HG03103 (cell line): ENCODE measurements around the gene CEND1.

Experiments
- ATAC-seq: cut with Tn5 transposase; IDR thresholded peaks from one replicate; pipeline ENCODE4 v1.9.1; 2021; ENCODE audit warnings: low read depth; ENCODE audit not compliant: unreplicated experiment

The CEND1 gene

DNA sequence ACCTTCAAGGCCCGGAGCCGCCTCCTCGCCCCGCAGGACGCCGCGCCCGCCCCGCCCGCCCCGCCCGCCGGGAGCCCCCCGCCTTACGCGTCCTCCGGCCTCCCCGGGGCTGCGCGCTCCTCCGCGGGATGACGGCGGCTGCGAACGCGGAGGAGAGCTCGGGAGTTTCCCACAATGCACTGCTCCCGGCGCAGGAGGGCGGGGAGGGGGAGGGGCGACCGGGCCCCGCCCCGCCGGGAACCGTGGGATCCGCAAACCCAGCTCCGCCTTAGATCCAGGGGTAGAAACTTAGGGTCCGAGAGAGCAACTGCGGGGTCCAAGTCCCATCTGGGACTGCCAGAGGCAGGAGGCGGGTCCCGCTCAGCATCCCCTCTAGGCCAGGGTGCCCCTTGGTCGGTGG is at the start of gene CEND1:
Gene CEND1 (minus strand): TSS at position 148 of the 400 bp plus-strand sequence. CDS start 1,514 bp downstream, outside the sequence.
- ATAC-seq, result no peak

DNA sequence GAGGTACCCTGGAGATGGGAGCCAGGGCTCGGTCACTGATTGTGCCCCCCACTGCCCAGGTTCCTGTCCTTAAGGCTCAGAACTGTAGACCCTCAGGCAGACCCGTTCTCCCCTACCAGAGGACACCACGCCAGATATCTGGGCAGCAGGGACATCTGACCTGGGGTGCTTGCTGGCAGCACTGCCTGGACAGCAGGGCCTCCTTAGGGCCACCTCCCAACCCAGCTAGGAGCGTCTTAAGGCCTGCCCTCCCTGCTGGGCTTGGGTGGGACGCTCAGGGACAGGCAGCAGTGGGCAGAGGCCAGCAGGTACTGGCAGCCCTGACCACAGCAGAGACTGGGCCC is 49.4 kb upstream of the CEND1 start:
- ATAC-seq, result no peak

- ATAC-seq, result no peak
Measured at GRCh38 chr11:838441-839279, 48.8 kb upstream of the CEND1 start.

GRCh38 chr11:837990-838307 is 48.1 kb upstream of the CEND1 start:
- no peak for ATAC-seq

DNA sequence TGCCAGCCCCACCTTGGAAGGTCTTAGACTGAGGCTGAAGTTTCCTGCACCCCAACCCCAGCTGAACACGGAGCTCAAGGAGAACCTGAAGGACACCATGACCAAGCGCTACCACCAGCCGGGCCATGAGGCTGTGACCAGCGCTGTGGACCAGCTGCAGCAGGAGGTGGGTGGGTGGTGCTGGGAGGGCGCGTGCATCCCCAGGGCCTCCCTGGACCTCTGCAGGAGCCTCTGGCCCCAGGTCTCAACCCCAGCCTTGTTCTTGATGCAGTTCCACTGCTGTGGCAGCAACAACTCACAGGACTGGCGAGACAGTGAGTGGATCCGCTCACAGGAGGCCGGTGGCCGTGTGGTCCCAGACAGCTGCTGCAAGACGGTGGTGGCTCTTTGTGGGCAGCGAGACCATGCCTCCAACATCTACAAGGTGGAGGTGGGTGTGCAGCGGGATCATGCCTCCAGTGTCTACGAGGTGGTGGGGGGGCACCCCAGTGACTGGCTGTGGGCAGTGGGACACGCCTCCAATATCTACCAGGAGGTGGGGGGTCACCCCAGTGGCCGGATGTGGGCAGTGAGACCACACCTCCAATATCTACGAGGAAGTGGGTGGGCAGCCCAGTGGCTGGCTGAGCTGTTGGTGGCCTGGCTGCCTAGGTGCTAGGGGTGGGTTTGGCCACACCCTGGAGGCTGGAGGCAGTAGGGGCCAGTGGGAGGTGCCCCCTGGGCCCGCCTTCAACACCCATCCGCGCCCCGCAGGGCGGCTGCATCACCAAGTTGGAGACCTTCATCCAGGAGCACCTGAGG is 47.5 kb upstream of the CEND1 start:
- ATAC-seq, result no peak

- ATAC-seq, result no peak
Measured at GRCh38 chr11:836700-837099, 46.8 kb upstream of the CEND1 start.

GRCh38 chr11:836274-836673 is 46.4 kb upstream of the CEND1 start:
- ATAC-seq, result no peak

DNA sequence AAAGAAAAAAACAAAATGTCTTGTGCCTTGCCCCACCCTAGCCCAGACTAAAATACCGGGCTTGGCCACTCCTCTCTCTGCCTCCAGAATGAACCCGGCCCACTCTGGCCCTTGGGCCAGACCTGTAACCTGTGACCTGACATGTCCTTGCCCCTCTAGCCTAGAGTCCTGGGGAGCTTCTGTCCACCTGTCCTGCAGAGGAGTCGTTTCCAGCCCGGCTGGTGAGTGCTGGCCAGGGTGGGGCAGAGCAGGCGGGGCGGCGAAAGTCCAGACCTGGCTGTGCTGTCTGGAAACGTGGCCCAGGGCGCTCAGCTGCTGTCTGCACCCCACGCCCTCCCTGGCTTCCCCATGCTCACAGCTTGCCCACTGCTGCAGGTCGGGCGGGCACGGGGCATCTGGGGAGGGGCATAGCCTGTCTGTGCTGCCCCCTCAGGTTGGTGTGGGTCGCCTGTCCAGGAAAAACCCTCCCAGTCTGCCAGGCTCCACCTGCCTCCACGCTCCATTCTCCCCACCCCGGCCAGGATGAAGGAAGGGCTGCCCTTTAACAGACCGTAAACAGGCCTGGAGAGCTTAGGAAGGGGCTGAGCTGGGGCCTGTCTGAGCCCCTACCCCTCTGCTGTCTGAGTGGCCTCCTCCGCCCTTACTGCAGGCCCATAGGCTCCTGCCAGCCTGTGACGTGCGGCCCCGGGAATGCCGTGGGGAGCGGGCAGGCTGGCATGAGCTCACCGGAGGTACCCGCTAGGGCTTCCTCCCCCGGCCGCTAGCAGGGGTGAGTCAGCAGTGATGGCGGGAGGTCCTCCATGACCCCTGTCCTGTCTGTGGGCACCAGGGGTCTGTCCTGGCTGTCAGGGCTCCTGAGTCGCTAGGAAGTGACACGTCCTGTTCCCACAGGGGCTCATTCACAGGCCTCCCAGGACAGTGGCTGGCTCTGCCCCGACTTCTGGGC is 44.8 kb upstream of the CEND1 start:
- no peak for ATAC-seq

GRCh38 chr11:833849-834311 is 44.0 kb upstream of the CEND1 start:
- no peak for ATAC-seq

- ATAC-seq, result no peak
Measured at GRCh38 chr11:833114-833791, 43.4 kb upstream of the CEND1 start.

DNA sequence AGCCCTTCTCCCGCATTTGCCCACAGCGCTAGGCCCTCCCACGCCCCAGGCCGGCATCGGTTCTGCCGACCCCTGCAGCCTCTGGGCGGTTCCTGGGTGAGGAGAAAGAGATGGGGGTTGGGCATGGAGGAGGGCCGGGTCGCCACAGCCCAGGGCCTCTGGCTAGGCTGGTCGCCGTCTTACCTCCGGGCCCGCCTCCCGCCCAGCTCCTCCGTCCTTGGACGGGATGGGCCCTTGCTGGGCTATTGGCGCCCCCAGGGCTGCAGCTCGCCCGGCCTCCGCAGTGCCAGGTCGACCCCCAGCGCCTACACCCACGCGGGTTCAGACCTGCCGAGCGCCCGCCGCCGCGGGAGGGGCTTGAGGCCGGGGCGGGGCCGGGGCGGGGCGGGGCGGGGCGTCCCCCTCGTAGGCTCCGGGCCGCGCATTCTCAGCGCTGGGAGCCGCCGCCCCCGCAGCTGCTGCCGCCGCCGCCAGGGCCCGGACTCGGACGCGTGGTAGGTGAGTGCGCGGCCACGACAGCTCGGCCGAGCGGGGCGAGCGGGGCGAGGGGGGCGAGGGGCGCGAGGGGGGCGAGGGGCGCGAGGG is 42.7 kb upstream of the CEND1 start, which contains the start of gene CD151:
Gene CD151 (plus strand): TSS at position 424 of the 585 bp plus-strand sequence. CDS start 3,118 bp downstream, outside the sequence.
- peak; percentile 31 for ATAC-seq

DNA sequence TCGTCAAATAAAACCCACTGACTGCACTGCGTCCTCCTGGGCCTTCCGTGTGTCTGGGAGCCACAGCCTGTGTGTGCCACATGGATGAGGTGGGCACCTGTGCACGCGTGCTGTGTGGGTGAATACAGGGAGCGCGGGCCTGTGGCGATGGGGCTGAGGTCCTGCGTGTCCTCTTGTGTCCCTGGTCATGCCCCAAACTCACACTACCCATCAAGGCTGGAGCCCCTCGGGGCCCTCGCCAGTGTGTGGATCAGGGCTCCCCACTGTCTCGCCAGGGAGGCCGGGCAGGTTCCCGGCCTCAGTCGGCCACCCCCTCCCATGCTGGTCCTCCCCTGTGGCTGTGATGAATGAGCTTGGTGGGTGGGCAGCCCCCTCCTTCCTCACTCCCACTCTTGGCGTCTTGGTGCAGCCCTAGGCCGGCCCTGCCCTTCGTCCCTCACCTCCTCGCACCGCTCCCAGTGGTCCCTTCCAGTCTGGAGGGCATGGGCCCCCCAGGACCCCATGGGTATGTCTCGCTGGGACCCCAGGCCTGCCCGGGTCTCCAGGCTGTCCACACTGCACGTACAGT is 42.2 kb upstream of the CEND1 start:
- ATAC-seq, result no peak

GRCh38 chr11:831118-831864 is 41.4 kb upstream of the CEND1 start:
- no peak for ATAC-seq

GRCh38 chr11:830295-831117 is 40.6 kb upstream of the CEND1 start:
- ATAC-seq, result no peak

- ATAC-seq, result no peak
Measured at GRCh38 chr11:829847-830294, 40.0 kb upstream of the CEND1 start.

DNA sequence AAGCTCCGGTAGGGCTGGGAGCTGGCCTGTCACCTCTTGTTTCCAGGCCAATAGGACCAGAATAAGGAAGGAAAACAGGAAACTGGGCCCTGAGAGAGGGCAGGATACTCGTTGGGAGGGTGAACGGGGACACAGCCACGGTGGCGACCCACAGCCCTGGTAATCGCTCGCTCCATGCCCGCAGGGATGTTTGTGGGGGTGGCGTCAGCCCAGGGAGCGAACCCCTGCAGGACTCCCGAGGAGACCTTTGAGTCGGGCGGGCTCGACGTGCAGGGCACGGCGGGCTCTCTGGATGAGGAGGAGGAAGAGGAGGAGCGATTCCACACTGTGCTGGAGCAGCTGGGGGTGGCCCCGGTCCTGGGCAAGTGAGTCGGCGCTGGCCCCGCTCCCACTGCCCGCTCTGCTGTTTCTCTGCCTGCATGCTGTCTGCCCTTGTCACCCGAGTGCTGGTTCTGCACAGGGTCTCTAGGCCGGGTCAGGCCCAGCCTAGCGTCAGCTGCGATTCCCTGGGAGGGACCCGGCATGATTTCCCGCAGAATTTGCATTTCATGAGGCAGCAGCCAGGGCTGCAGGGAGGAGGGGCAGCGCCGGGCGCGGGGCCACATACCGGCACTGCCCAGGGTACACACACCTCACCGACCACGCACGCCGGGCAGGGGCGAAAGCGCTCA is 39.4 kb upstream of the CEND1 start:
- ATAC-seq, result no peak

GRCh38 chr11:828506-829175 is 38.8 kb upstream of the CEND1 start:
- ATAC-seq, result no peak
